Stomach (tissue), 4 donors: ENCODE measurements around the gene MTHFSD.

Experiments
- CTCF ChIP-seq, 7 experiments: fragments of 450-650 bp in 4 of 7; fragments of 200-600 bp in 3 of 7; sonication (generic) in 3 of 7; IDR thresholded peaks; one replicate each; pipeline ENCODE4 v1.5.1; 2016 to 2019; ENCODE audit warnings: antibody characterized with exemption in 7 of 7, control low read depth in 2 of 7, mild to moderate bottlenecking in 1 of 7
- POLR2A ChIP-seq, 4 donors: fragments of 450-650 bp; IDR thresholded peaks; one replicate each; pipeline ENCODE4 v1.6.1; 2016; ENCODE audit warnings: antibody characterized with exemption in 4 of 4, control low read depth in 2 of 4, mild to moderate bottlenecking in 1 of 4, moderate library complexity in 1 of 4
- POLR2AphosphoS5 ChIP-seq, 3 donors: sonication (generic); formaldehyde crosslinking; IDR thresholded peaks; one replicate each; pipeline ENCODE4 v1.6.1; 2016; ENCODE audit warnings: antibody characterized with exemption in 3 of 3

- TF ChIP-seq CTCF (IDR thresholded peaks at IDR 0.05) (no peak), POLR2AphosphoS5 (IDR thresholded peaks at IDR 0.05) (no peak), POLR2A (IDR thresholded peaks at IDR 0.05) (no peak)
Observed at GRCh38 chr16:86538196-86538780, 16.7 kb downstream of the MTHFSD start.
